MM.1S (cell line): ENCODE measurements around the gene ANKS1B.

Experiments
- EZH2 ChIP-seq: fragments of 300-600 bp; sonication (generic); optimal IDR thresholded peaks from 2 replicates; pipeline ENCODE3; 2017; ENCODE audit warnings: low read depth, mild to moderate bottlenecking, antibody characterized with exemption, low read length, mixed read lengths
- TF ChIP-seq, protein P1 (sequence below): fragments of 300-600 bp; sonication (generic); IDR thresholded peaks from 2 replicates; pipeline ENCODE4 v1.5.1; 2016; ENCODE audit warnings: antibody characterized with exemption, low read length, mixed read lengths

DNA sequence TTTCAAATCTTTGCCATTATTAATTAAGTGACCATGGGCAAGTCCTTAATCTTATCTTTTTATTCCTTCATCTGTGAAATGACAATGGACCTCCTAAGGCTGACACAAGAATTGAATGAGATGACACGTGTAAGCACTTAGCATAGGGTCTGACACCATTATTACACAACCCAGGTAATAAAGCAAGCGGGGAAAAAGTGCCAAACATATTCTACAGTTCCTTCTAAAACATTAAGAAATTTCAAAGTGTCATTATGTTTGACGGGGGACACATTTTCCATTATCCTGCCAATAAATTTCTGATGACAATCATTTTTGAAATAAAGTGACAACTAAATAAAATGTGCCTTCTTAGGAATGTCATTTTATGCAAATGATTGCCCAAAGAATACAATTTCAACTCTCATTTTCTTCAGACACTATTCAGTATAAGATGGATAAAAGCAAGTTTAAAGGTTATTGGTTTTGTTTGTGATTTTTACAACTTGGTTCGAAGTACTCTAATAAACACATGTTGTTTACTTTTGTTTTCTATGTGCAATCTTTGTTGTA lies 3.0 kb downstream of the ANKS1B start:
- TF ChIP-seq EZH2 = no peak
- TF ChIP-seq, protein P1, sequence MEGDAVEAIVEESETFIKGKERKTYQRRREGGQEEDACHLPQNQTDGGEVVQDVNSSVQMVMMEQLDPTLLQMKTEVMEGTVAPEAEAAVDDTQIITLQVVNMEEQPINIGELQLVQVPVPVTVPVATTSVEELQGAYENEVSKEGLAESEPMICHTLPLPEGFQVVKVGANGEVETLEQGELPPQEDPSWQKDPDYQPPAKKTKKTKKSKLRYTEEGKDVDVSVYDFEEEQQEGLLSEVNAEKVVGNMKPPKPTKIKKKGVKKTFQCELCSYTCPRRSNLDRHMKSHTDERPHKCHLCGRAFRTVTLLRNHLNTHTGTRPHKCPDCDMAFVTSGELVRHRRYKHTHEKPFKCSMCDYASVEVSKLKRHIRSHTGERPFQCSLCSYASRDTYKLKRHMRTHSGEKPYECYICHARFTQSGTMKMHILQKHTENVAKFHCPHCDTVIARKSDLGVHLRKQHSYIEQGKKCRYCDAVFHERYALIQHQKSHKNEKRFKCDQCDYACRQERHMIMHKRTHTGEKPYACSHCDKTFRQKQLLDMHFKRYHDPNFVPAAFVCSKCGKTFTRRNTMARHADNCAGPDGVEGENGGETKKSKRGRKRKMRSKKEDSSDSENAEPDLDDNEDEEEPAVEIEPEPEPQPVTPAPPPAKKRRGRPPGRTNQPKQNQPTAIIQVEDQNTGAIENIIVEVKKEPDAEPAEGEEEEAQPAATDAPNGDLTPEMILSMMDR = no peak
